Left ventricle myocardium inferior (tissue), 1 donor: ENCODE data around the gene LRRC26. TPM values are rescaled to one million over a fixed set of nuclear protein-coding genes. Genes with fewer than 3 reads are reported as not detected.

Experiments
- DNase-seq: peaks from one replicate; pipeline ENCODE4 v3.0.0-alpha.2; 2020
- H3K27ac ChIP-seq: fragments of 200-600 bp; replicated peaks from 2 replicates; pipeline ENCODE4 v1.8.0; 2021
- H3K27me3 ChIP-seq: fragments of 200-600 bp; 2 replicates; pipeline ENCODE4 v1.8.0; 2021; ENCODE audit warnings: low read depth
- H3K36me3 ChIP-seq: fragments of 200-600 bp; 2 replicates; pipeline ENCODE4 v1.8.0; 2021
- H3K4me1 ChIP-seq: fragments of 200-600 bp; 2 replicates; pipeline ENCODE4 v1.8.0; 2021
- H3K4me3 ChIP-seq: fragments of 200-600 bp; 2 replicates; pipeline ENCODE4 v1.8.0; 2021; ENCODE audit warnings: mild to moderate bottlenecking, moderate library complexity
- H3K9me3 ChIP-seq: fragments of 200-600 bp; replicated peaks from 2 replicates; pipeline ENCODE4 v1.8.0; 2021
- CTCF ChIP-seq: fragments of 200-600 bp; IDR thresholded peaks from 2 replicates; pipeline ENCODE4 v1.8.0; 2021; ENCODE audit warnings: antibody characterized with exemption, mild to moderate bottlenecking, borderline replicate concordance
- intact Hi-C: fragments of 100-400 bp; cut with micrococcal nuclease; formaldehyde crosslinking; loops from one replicate; pipeline ENCODE4 v1.11.0; 2022
- total RNA-seq: library from RNA; stranded (reverse); fragmentation: NEBNext Ultra II Directional; extraction: Animal tissue kit (Norgen Biotek cat#: 25700); gene quantifications from one replicate; pipeline ENCODE4 v1.2.1, GENCODE V29; 2021
- donor health status: DM: no; HTN: yes; CAD: no; lungs with severe emphysema.

Gene LRRC26
- total RNA-seq, 1 donor from 2014 or later: not detected

- H3K9me3 ChIP-seq: no peaks in the 10 kb centered on the region
- DNase-seq: no peak
- H3K27ac ChIP-seq: no peak overlapping the region
- intact Hi-C loops: no loop called here
- peaks cover 35% of the 10 kb centered on the region for H3K27me3 ChIP-seq
- no peak for TF ChIP-seq CTCF
- peaks cover 19% of the 10 kb centered on the region for H3K4me1 ChIP-seq
- peaks cover under 1% of the 10 kb centered on the region for H3K36me3 ChIP-seq
- no peak overlapping the region for H3K4me3 ChIP-seq
These were observed 3.3 kb upstream of the LRRC26 start for GRCh38 chr9:137172901-137173795.

DNA sequence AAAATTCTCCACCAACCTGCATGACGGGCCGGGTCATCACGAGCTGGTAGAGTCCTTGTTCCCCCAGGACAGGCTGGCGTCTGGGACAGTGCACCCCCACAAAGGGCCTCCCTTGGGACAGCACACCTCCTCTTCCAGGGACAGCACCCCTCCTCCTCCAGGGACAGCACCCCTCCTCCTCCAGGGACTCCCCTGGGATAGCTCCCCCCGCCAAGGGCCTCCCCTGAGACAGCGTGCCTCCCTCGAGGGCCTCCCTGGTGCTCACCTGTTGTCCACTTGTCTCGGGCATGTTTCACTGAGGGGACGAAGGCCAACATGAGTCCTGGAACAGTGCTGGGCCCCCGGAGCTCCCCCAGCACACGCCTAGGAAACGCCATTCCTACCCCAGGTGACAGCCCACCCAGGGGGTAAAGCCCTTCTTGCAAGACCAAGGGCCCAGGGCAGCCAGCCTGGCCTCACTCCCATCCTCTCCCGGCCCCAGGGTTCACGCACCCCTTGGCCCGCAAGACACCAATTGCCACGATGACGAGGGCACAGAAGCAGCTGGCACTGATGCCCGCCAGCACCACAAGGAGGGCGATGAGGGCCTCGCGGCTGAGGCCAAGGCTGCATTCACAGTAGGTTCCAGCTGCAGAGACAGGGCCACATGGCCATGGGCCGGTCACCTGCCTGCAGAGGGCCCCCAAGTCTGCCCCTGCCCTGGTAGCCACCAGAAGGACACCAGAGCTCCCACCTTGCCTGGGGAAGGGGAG lies 1.5 kb upstream of the LRRC26 start:
- intact Hi-C loops: no loop called here
- Histone ChIP-seq H3K9me3 (no peaks in the 10 kb centered on the region), H3K27ac (no peak overlapping the region), H3K4me3 (no peak overlapping the region), H3K36me3 (no peaks in the 10 kb centered on the region), H3K4me1 (peaks cover 32% of the 10 kb centered on the region), H3K27me3 (peaks cover 53% of the 10 kb centered on the region)
- no peak for TF ChIP-seq CTCF
- no peak for DNase-seq

DNA sequence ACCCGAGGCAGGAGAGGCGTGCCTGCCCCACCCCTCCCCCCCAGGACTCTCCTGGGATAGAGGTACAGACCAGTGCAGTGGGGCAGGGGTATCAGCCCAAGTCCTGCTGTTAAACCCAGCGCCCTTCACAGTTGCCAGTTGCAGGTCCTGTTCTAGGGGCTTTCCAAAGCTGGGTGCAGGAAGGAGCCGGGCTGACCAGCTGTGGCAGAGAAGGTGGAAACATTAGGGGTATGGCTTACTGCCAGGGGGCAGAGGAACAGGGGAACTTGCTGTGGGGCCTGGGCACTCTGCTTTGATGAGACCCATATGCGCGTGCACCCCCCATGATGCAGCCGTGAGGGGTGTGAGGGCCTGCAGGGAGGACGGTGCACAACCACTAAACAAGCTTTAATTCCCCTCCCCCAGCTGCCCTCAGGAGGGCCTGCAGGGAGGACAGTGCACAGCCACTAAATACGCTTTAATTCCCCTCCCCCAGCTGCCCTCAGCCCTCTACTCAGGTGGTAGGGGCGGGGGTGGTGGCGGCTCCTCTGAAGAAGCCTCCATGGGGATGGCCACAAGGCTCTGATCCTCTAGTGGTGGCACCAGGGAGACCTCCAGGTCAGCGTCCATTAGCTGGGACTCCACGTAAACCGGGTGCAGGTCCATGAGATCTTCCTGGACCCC lies 766 bp upstream of the LRRC26 start:
- intact Hi-C loops: no loop called here
- no peak for DNase-seq
- Histone ChIP-seq H3K4me1 (peaks cover 32% of the 10 kb centered on the region), H3K27ac (no peak overlapping the region), H3K9me3 (no peaks in the 10 kb centered on the region), H3K36me3 (no peaks in the 10 kb centered on the region), H3K27me3 (peaks cover 60% of the 10 kb centered on the region), H3K4me3 (no peak overlapping the region)
- TF ChIP-seq CTCF: no peak

- peaks cover 32% of the 10 kb centered on the region for H3K4me1 ChIP-seq
- H3K4me3 ChIP-seq: peak overlapping the region; percentile 64
- H3K36me3 ChIP-seq: no peaks in the 10 kb centered on the region
- H3K27ac ChIP-seq: no peak overlapping the region
- no peak for DNase-seq
- no peak for TF ChIP-seq CTCF
- peaks cover 74% of the 10 kb centered on the region for H3K27me3 ChIP-seq
- intact Hi-C loops: no loop called here
- H3K9me3 ChIP-seq: no peaks in the 10 kb centered on the region
These were observed 671 bp downstream of the LRRC26 start for GRCh38 chr9:137168904-137169856.
